GM23338 (cell line): ENCODE data around the gene DOCK2. TPM values are rescaled to one million over a fixed set of nuclear protein-coding genes. Genes with fewer than 3 reads are reported as not detected.

Experiments used
- ATAC-seq: fragments of 200-7000 bp; cut with Tn5 transposase; 3 replicates; pipeline ENCODE4 v1.9.1; 2020
- DNase-seq: peaks from one replicate; pipeline ENCODE4 v3.0.0-alpha.2; 2015; ENCODE audit warnings: low spot score
- H2AFZ ChIP-seq: fragments of 200-600 bp; sonication (generic); 2 replicates; pipeline ENCODE4 v1.8.0; 2016; ENCODE audit warnings: antibody characterized with exemption, mild to moderate bottlenecking, moderate library complexity
- H3F3A ChIP-seq: fragments of 200-600 bp; sonication (generic); replicated peaks from 2 replicates; pipeline ENCODE4 v1.8.0; 2017; ENCODE audit warnings: antibody characterized with exemption, mixed run types, low read depth
- H3K27ac ChIP-seq: fragments of 200-600 bp; sonication (generic); 2 replicates; pipeline ENCODE4 v1.6.1; 2016; ENCODE audit warnings: low read depth
- H3K27me3 ChIP-seq: fragments of 200-600 bp; sonication (generic); 2 replicates; pipeline ENCODE4 v1.8.0; 2016; ENCODE audit warnings: mild to moderate bottlenecking, mixed run types, moderate library complexity; ENCODE audit not compliant: insufficient read depth
- H3K36me3 ChIP-seq: fragments of 200-600 bp; sonication (generic); 2 replicates; pipeline ENCODE4 v1.8.0; 2016; ENCODE audit warnings: mild to moderate bottlenecking; ENCODE audit not compliant: insufficient read depth
- H3K4me1 ChIP-seq: fragments of 200-600 bp; sonication (generic); 2 replicates; pipeline ENCODE4 v1.8.0; 2016; ENCODE audit warnings: mild to moderate bottlenecking, moderate library complexity; ENCODE audit not compliant: insufficient read depth
- H3K4me2 ChIP-seq: fragments of 200-600 bp; sonication (generic); 2 replicates; pipeline ENCODE4 v1.7.1; 2017; ENCODE audit warnings: mixed run types
- H3K4me3 ChIP-seq: fragments of 200-600 bp; sonication (generic); 2 replicates; pipeline ENCODE4 v1.6.1; 2016; ENCODE audit warnings: mixed run types
- H3K79me2 ChIP-seq: fragments of 200-600 bp; sonication (generic); replicated peaks from 2 replicates; pipeline ENCODE4 v1.8.0; 2017; ENCODE audit warnings: mild to moderate bottlenecking; ENCODE audit not compliant: insufficient read depth
- H3K9me2 ChIP-seq: fragments of 200-600 bp; sonication (generic); 2 replicates; pipeline ENCODE4 v1.8.0; 2017; ENCODE audit not compliant: insufficient read depth
- H4K20me1 ChIP-seq: fragments of 200-600 bp; sonication (generic); replicated peaks from 2 replicates; pipeline ENCODE4 v1.8.0; 2017; ENCODE audit warnings: mild to moderate bottlenecking; ENCODE audit not compliant: insufficient read depth
- H3K27ac Mint-ChIP-seq: 2 replicates; pipeline ENCODE4 v1.8.0; 2020; ENCODE audit warnings: inconsistent platforms, mild to moderate bottlenecking, moderate library complexity, mixed read lengths
- H3K27me3 Mint-ChIP-seq: 3 replicates; pipeline ENCODE4 v1.8.0; 2022; ENCODE audit warnings: low read depth, mild to moderate bottlenecking, moderate library complexity, mixed read lengths, inconsistent platforms; ENCODE audit not compliant: insufficient read depth, poor library complexity
- H3K36me3 Mint-ChIP-seq: 3 replicates; pipeline ENCODE4 v1.8.0; 2021; ENCODE audit warnings: low read depth, mild to moderate bottlenecking, inconsistent platforms, moderate library complexity, mixed read lengths
- H3K4me1 Mint-ChIP-seq: 3 replicates; pipeline ENCODE4 v1.8.0; 2020; ENCODE audit warnings: mild to moderate bottlenecking, inconsistent platforms, mixed read lengths
- H3K4me3 Mint-ChIP-seq: 3 replicates; pipeline ENCODE4 v1.8.0; 2021; ENCODE audit warnings: moderate library complexity, mild to moderate bottlenecking, inconsistent platforms, mixed read lengths
- H3K9me3 Mint-ChIP-seq: 3 replicates; pipeline ENCODE4 v1.8.0; 2020; ENCODE audit warnings: moderate library complexity, mild to moderate bottlenecking, inconsistent platforms, mixed read lengths
- CREB1 ChIP-seq: fragments of 250-450 bp; sonication (Bioruptor Pico); IDR thresholded peaks from 2 replicates; pipeline ENCODE4 v1.5.0; 2020; ENCODE audit warnings: low read depth, mild to moderate bottlenecking, moderate library complexity
- CTCF ChIP-seq, 2 experiments: fragments of 200-600 bp in 1 of 2; sonication (generic) in 1 of 2; conservative IDR thresholded peaks; 2 replicates each; pipeline versions ENCODE4 v1.5.1 to v1.6.1; 2016 to 2017; ENCODE audit warnings: antibody characterized with exemption in 2 of 2, low read depth in 2 of 2, mild to moderate bottlenecking in 2 of 2, moderate library complexity in 1 of 2
- ETS1 ChIP-seq: IDR thresholded peaks from 2 replicates; pipeline ENCODE4 v1.6.1; 2016; ENCODE audit warnings: antibody characterized with exemption
- EZH2 ChIP-seq: fragments of 200-600 bp; sonication (generic); IDR thresholded peaks from one replicate; pipeline ENCODE4 v1.8.0; 2017; ENCODE audit warnings: antibody characterized with exemption, mild to moderate bottlenecking, low read depth; ENCODE audit not compliant: unreplicated experiment
- EZH2phosphoT487 ChIP-seq: fragments of 200-600 bp; sonication (generic); IDR thresholded peaks from one replicate; pipeline ENCODE4 v1.8.1; 2018; ENCODE audit warnings: antibody characterized with exemption; ENCODE audit not compliant: unreplicated experiment
- JUNB ChIP-seq: IDR thresholded peaks from one replicate; pipeline ENCODE4 v1.6.1; 2016; ENCODE audit warnings: antibody characterized with exemption; ENCODE audit not compliant: unreplicated experiment
- NANOG ChIP-seq: IDR thresholded peaks from 2 replicates; pipeline ENCODE4 v1.6.1; 2016; ENCODE audit warnings: antibody characterized with exemption, borderline replicate concordance
- POLR2AphosphoS5 ChIP-seq: IDR thresholded peaks from 2 replicates; pipeline ENCODE4 v1.6.1; 2016; ENCODE audit warnings: antibody characterized with exemption, low read depth
- REST ChIP-seq: IDR thresholded peaks from one replicate; pipeline ENCODE4 v1.6.1; 2018; ENCODE audit warnings: antibody characterized with exemption; ENCODE audit not compliant: unreplicated experiment
- STAT1 ChIP-seq: IDR thresholded peaks from one replicate; pipeline ENCODE4 v1.6.1; 2016; ENCODE audit warnings: antibody characterized with exemption; ENCODE audit not compliant: unreplicated experiment
- ZNF114 ChIP-seq: fragments of 250-450 bp; sonication (Bioruptor Pico); IDR thresholded peaks from 2 replicates; pipeline ENCODE4 v1.5.0; 2020; ENCODE audit warnings: mild to moderate bottlenecking, moderate library complexity
- ZNF331 ChIP-seq: fragments of 250-450 bp; sonication (Bioruptor Pico); IDR thresholded peaks from 2 replicates; pipeline ENCODE4 v1.5.0; 2020; ENCODE audit warnings: low read depth, mild to moderate bottlenecking, moderate library complexity
- ZNF462 ChIP-seq: fragments of 250-450 bp; sonication (Bioruptor Pico); IDR thresholded peaks from 2 replicates; pipeline ENCODE4 v1.5.0; 2020; ENCODE audit warnings: mild to moderate bottlenecking, moderate library complexity
- polyA plus RNA-seq: library from polyadenylated mRNA; unstranded; fragments of >200 nt; fragmentation: Nextera tagmentation; extraction: Ambion mirVana; gene quantifications from 2 replicates; pipeline ENCODE4 v1.2.1, GENCODE V29; 2016
- total RNA-seq: library from RNA; depleted of rRNA; stranded (reverse); fragments of >200 nt; shearing (Covaris generic); gene quantifications from 2 replicates; pipeline ENCODE4 v1.2.3, GENCODE V29; 2014

The DOCK2 gene
- total and polyA plus RNA-seq, 2 experiments from 2014 or later, result 3.7 to 9.4 TPM

GRCh38 chr5:170108266-170108785 lies 471.3 kb downstream of the DOCK2 start:
- Histone ChIP-seq H3K9me2 (peaks cover 6% of the 10 kb centered on the region; the same call in 1 of the 2 replicates), H3K36me3 (no peaks in the 10 kb centered on the region), H3K4me2 (no peak overlapping the region), H4K20me1 (no peaks in the 10 kb centered on the region), H2AFZ (no peak overlapping the region), H3K4me3 (no peak overlapping the region), H3K27me3 (no peaks in the 10 kb centered on the region), H3K27ac (no peak overlapping the region), H3F3A (no peaks in the 10 kb centered on the region), H3K4me1 (peaks cover 7% of the 10 kb centered on the region), H3K79me2 (no peaks in the 10 kb centered on the region)
- Mint-ChIP-seq H3K27me3 (peaks cover 15% of the 10 kb centered on the region), H3K4me1 (peaks cover 25% of the 10 kb centered on the region), H3K27ac (no peak overlapping the region), H3K4me3 (no peak overlapping the region), H3K9me3 (peaks cover under 1% of the 10 kb centered on the region; the same call in 1 of the 3 replicates), H3K36me3 (no peaks in the 10 kb centered on the region; the same call in 2 of the 3 replicates)
- ATAC-seq, result no peak
- DNase-seq, result no peak
- TF ChIP-seq STAT1 (no peak), EZH2phosphoT487 (no peak), ETS1 (no peak), CREB1 (CRISPR knock-in tag) (no peak), ZNF114 (no peak), ZNF462 (CRISPR knock-in tag) (no peak), POLR2AphosphoS5 (no peak), NANOG (no peak), EZH2 (no peak), ZNF331 (CRISPR knock-in tag) (no peak), JUNB (no peak), REST (no peak), CTCF (conservative IDR thresholded peaks at IDR 0.05; ENCODE audit: low read depth in 2 of 2) (no peak)
